CD4-positive, alpha-beta T cell treated with Interleukin-2 at 100 ng/mL for 4 hours (primary cell): ENCODE measurements around the gene SLC9A8.
A peak's percentile ranks its signal among the peaks of the same experiment; 100 is the strongest.

Experiments
- DNase-seq: peaks from one replicate; pipeline ENCODE4 v3.0.0-alpha.2; 2020; ENCODE audit warnings: low spot score

SLC9A8 gene

DNA sequence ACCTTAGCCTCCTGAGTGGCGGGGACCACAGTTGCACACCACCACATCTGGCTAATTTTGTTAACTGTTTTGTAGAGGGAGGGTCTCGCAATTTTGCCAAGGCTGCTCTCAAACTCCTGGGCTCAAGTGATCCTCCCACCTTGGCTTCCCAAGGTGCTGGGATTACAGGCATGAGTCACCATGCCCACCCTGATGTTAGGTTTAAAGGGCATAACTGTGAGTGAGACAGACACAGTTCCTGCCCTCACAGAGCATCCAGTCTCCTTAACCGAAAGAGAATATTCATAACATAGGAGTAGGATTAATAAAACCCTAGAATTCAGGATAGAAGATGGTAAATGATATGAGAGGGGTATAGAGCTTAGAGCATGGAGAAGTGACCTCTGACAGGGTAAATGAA, 105.8 kb downstream of the SLC9A8 start:
- no peak for DNase-seq

DNA sequence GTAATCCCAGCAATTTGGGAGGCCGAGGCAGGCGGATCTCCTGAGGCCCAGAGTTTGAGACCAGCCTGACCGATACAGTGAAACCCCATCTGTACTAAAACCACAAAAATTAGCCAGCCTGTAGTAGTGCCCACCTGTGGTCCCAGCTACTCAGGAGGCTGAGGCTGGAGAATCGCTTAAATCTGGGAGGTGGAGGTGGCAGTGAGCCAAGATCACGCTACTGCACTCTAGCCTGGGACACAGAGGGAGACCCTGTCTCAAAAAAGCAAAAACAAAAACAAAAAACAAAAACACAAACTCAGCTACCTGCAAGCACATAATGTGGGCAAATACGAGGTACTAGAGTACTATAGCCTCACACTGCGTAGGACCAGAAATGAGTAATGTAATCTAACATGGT, 106.4 kb downstream of the SLC9A8 start:
- DNase-seq, result no peak

DNA sequence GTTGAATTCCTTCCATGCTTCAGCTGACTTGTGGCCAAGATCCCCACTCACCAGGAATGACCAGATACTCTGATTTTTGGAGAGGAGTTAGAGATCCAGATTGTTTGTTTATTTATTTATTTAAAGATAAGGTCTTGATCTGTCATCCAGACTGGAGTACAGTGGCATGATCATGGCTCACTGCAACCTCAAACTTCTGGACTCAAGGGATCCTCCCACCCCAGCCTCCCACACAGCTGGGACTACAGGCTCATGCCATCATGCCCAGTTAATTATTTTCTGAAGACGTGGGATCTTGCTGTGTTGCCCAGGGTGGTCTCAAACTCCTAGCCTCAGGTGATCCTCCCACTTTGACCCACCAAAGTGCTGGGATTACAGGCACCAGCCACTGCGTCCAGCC, 106.8 kb downstream of the SLC9A8 start:
- no peak for DNase-seq

DNA sequence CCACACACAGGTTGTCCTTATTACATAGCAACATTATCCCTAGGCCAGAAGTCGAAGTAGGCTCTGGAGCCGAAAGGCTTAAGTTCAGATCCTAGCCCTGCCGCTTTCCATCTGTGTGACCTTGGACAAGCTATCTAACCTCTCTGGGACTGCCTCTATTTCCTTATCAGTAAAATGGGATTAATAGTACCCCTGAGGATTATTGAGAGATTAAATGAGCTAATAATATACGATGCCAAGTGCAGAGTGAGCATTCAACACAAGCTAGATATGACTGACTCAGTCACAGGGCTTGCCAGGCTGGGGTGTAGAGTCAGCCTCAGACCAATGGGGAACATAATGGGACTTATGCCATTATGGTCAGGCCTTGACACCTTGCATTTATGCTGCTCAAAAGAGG, 111.6 kb downstream of the SLC9A8 start:
- DNase-seq, result no peak

DNA sequence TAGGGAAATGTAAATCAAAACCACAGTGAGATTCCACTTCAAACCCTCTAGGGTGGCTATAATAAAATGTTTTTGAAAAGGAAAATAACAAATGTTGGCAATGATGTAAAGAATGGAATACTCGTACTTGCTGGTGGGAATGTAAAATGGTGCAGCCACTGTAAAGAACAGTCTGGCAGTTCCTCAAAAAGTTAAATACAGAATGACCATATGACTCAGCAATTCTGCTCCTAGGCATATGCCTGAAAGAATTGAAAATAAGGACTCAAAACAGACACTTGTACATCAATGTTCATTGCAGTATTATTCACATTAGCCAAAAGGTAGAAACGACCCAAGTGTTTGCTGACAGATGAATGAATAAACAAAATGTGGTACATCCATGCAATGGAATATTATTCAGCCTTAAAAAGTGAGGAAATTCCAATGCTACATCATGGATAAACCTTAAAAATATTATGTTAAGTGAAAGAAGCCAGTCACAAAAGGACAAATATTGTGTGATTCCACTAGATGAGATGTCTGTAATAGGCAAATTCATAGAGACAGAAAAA, 113.3 kb downstream of the SLC9A8 start:
- DNase-seq, result no peak

DNA sequence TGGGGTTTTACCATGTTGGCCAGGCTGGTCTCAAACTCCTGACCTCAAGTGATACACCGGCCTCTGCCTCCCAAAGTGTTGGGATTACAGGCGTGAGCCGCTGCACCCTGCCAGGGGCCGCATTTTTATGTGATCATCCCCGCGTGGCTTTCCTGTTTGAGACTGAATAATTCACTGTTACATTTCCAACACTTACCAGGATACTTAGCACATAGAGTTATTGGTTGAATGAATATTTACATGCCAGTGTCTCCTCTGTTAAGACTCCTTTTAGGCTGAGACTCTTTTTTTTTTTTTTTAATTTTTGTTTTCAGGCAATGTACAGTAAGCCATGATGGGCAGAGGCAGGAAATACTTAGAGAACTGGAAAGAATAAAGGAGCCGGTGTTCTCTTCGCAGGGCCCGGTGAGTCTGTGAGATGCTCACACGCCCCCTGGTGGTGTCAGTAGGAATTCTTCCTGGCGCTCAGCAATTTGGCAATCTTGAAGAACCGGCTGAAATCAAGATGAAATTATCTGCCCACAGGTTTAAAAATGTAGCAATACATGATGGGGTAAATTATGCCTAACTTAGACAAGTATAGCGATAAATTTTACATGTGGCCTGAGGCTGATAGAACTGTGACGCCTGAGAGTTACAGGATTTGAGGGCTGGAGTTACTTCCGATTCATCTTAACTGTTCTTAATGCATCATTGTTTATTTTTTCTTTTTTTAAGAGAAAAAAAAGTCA, 115.9 kb downstream of the SLC9A8 start:
- DNase-seq, result peak; percentile 83

DNA sequence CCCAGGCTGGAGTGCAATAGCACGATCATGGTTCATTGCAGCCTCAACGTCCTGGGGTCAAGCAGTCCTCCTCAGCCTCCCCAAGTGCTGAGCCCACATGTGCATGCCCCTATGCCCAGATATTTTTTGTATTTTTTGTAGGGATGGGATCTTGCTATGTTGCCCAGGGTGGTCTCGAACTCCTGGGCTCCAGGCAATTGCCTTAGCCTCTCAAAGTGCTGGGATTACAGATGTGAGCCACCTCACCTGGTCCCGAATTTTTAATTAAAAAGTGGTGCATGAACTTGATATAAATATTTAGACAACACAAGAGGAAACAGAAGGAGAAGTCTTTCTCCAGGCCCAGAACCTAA, 116.5 kb downstream of the SLC9A8 start:
- no peak for DNase-seq

DNA sequence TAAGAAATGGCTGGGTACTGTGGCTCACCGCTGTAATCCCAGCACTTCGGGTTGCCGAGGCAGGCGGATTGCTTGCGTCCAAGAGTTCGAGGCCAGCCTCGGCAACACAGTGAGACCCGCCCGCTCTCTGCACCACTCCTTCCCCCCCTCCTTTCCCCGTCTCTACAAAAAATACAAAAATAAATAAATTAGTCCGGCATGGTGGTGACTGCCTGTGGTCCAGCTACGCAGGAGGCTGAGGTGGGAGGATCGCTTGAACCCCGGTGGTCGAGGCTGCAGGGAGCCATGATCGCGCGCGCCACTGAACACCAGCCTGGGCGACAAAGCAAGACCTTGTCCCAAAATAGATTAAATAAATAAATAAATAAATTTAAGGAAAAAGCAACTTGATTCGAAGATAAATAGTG, 123.1 kb downstream of the SLC9A8 start:
- no peak for DNase-seq

DNA sequence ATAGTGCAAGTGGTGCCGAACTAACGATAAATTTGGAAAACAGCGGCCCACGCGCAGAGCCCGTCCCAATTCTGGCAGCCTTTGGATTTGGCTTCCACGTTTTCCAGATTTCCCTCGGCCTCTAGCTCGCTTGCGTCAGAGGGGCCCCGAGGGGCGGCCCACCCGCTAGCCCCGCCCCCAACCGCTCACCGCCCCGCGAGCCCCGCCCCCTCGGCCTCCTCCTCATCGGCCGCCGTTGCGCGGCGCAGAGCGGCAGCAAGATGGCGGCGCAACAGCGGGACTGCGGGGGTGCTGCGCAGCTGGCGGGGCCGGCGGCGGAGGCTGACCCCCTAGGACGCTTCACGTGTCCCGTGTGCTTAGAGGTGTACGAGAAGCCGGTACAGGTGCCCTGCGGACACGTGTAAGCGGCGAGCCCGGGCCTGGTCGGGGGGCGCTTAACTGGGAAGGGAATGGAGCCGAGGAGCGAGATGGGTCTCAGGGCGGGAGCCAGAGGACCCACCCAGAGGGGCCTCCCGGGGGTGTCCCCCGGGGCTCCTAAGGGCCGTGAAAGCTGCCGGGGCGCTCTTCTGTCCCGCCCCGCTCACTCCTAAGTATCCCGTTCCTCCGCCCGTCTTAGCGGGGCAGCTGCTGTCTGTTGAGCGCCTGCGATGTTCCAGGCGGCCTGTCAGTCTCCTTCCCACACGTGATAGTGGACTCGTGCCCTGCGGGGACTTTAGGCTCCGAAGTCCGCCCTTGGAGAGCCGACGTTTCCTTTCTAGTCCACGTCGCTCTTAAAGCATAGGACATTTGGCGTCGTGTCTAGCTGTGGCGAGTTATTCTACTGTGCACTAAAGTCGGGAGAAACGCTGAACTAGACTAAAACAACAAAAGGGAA, 123.8 kb downstream of the SLC9A8 start, which contains the start of gene RNF114:
TSS of gene RNF114 (plus strand) at position 245 of the 874 bp plus-strand sequence. CDS start at position 261, 16 bp downstream.
- DNase-seq, result peak; percentile 92

DNA sequence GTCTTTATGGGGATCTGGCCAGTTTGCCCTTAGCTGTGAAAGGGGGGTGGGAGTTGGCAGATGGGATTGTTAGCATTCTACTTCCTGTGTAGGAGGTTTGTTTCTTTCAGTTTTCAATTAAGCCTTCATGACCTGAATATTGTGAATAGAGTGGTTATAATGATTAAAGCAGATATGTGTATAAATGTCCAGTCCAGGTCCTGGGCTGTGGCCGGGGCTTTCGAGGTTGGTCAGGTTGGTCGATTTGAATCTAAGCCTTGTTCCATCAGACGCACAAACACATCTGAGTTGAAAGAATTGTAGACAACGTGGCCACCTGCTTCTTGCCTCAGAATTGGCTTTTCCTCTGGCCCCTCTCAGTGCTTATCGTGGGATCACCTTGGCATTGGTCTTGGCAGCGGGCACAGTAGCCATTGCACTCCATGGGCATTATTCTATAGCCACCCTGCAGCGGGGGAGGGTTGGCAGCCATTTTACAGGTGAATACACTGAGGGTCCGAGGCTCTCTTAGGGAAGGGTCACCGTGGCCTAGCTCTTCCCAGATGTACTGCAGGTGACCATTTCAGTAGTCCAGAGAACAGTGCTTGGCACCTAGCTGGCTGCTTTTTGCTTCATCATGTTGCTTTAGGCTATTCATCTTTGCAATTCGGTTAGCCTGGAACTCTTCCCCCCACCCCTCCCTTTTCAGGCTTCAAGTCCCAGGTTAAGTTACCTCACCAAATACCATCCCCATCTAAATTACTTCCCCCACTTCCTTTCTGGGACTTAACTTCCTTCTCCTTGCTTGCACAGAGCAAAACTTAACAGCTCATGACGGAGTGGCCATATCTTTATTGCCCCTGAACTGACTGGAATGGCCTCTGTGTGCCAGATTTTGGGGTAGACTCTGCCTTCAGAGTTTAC, 124.7 kb downstream of the SLC9A8 start:
- no peak for DNase-seq

DNA sequence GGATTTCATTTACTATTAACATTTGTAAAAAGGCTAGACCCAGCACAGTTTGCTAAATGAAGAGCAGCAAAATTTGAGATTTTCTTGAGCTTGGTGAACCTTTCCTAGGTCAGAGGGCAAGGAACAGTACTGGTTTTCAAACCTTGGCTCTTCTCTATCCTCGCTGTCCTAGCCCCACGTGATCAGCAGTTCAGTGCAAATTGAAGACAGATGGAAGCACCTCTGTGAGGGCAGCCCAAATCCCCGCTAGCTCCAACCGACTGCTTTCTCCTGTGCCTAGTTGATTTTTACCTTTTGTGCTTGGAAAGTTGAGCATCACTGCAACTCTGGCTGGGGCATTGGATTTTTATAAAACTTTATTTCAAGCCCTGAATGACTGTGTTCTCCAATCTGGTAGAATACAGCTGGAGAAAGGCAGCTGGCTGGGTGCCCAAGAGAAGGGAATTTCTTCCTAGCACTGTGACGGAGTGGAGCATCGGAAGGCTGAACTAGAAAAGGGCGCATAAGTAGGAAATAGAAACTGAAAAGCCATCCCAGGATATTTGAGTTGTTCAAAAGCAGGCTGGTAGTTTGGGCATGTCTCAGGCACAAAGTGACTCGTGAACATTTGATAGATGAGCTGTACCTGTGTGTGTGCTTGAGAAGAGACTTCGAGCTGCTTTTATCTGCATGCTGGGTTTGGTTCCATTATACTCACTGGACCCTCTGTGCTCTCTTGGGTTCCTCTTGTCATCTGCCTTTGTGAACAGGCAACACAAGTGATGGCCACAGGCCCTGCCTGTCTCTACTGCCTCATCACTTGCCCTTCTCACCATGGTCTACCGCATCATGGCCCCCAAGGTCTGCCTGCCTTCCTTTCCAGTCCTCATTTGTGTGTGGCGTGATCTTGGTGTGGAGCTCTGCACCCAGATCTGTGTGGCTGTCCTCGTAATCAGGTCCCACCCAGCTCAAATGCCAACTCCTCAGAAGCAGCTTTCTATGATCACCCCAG, 125.8 kb downstream of the SLC9A8 start:
- no peak for DNase-seq

DNA sequence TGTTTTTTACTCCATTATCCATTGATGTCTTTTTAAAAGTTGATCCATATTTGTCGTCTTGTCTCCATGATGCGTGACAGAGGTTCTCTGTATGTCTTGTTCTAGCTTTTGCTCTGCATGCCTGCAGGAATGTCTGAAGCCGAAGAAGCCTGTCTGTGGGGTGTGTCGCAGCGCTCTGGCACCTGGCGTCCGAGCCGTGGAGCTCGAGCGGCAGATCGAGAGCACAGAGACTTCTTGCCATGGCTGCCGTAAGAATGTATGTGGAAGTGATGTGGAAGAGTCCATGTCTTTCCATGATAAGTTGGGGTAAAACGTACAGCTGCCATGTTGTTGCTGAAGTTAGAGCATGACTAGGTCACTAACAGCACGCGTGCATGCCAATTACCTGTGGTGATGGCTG, 128.8 kb downstream of the SLC9A8 start:
- no peak for DNase-seq
